ENCODE measurements around the gene NUCB1.

DNA sequence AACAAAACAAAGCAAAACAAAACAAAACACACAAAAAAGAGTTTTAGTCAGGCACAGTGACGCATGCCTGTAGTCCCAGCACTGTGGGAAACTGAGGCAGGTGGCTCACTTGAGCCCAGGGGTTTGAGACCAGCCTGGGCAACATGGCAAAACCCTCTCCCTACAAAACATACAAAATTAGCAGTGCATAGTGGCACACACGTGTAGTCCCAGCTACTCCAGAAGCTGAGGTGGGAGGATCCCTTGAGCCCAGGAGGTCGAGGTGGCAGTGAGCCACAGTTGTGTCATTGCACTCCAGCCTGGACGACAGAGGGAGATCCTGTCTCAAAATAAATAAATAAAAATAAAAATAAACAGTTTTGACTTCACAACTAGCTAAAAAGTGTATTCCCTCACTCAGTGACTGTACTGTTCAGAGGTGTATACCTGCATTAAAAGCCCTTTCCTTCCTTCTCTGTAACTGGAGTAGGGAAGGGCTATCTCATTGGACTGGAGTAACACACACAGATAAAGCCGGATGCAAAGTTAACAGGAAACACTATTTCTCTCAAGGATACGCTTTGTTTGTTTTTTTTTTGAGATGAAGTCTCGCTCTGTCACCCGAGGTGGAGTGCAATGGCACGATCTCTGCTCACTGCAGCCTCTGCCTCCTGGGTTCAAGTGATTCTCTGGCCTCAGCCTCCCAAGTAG lies 50.9 kb downstream of the NUCB1 start:
- TF ChIP-seq ELF1 (tag; IDR thresholded peaks at IDR 0.05): no peak
- no peak for TF ChIP-seq MYC (IDR thresholded peaks at IDR 0.05; ENCODE audit: low read depth, low read length)
- no peak for TF ChIP-seq MYC (CRISPR knock-in tag; IDR thresholded peaks at IDR 0.05; ENCODE audit: borderline replicate concordance, low read depth)
- TF ChIP-seq, protein P1, sequence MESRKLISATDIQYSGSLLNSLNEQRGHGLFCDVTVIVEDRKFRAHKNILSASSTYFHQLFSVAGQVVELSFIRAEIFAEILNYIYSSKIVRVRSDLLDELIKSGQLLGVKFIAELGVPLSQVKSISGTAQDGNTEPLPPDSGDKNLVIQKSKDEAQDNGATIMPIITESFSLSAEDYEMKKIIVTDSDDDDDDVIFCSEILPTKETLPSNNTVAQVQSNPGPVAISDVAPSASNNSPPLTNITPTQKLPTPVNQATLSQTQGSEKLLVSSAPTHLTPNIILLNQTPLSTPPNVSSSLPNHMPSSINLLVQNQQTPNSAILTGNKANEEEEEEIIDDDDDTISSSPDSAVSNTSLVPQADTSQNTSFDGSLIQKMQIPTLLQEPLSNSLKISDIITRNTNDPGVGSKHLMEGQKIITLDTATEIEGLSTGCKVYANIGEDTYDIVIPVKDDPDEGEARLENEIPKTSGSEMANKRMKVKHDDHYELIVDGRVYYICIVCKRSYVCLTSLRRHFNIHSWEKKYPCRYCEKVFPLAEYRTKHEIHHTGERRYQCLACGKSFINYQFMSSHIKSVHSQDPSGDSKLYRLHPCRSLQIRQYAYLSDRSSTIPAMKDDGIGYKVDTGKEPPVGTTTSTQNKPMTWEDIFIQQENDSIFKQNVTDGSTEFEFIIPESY (CRISPR knock-in tag; IDR thresholded peaks at IDR 0.05): no peak
- TF ChIP-seq, protein P2, sequence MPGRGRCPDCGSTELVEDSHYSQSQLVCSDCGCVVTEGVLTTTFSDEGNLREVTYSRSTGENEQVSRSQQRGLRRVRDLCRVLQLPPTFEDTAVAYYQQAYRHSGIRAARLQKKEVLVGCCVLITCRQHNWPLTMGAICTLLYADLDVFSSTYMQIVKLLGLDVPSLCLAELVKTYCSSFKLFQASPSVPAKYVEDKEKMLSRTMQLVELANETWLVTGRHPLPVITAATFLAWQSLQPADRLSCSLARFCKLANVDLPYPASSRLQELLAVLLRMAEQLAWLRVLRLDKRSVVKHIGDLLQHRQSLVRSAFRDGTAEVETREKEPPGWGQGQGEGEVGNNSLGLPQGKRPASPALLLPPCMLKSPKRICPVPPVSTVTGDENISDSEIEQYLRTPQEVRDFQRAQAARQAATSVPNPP (IDR thresholded peaks at IDR 0.05; ENCODE audit: borderline replicate concordance, insufficient read depth, insufficient read length): no peak
- no peak for TF ChIP-seq SMARCA5 (IDR thresholded peaks at IDR 0.05)
- TF ChIP-seq, protein P3, sequence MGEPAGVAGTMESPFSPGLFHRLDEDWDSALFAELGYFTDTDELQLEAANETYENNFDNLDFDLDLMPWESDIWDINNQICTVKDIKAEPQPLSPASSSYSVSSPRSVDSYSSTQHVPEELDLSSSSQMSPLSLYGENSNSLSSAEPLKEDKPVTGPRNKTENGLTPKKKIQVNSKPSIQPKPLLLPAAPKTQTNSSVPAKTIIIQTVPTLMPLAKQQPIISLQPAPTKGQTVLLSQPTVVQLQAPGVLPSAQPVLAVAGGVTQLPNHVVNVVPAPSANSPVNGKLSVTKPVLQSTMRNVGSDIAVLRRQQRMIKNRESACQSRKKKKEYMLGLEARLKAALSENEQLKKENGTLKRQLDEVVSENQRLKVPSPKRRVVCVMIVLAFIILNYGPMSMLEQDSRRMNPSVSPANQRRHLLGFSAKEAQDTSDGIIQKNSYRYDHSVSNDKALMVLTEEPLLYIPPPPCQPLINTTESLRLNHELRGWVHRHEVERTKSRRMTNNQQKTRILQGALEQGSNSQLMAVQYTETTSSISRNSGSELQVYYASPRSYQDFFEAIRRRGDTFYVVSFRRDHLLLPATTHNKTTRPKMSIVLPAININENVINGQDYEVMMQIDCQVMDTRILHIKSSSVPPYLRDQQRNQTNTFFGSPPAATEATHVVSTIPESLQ (CRISPR knock-in tag; IDR thresholded peaks at IDR 0.05): no peak
- TF ChIP-seq ZBTB17 (CRISPR knock-in tag; IDR thresholded peaks at IDR 0.05): no peak
- no peak for TF ChIP-seq TAF1 (IDR thresholded peaks at IDR 0.05; ENCODE audit: control insufficient read depth, extremely low read depth, insufficient read depth, low read length, severe bottlenecking)
- TF ChIP-seq, protein P4, sequence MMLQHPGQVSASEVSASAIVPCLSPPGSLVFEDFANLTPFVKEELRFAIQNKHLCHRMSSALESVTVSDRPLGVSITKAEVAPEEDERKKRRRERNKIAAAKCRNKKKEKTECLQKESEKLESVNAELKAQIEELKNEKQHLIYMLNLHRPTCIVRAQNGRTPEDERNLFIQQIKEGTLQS (IDR thresholded peaks at IDR 0.05): no peak
- TF ChIP-seq, protein P4 (CRISPR knock-in tag; conservative IDR thresholded peaks at IDR 0.05): no peak
- TF ChIP-seq SIN3A (IDR thresholded peaks at IDR 0.05; ENCODE audit: borderline replicate concordance in 2 of 2, control insufficient read depth in 1 of 2, low read depth in 2 of 2, low read length in 2 of 2): no peak
- TF ChIP-seq, protein P5, sequence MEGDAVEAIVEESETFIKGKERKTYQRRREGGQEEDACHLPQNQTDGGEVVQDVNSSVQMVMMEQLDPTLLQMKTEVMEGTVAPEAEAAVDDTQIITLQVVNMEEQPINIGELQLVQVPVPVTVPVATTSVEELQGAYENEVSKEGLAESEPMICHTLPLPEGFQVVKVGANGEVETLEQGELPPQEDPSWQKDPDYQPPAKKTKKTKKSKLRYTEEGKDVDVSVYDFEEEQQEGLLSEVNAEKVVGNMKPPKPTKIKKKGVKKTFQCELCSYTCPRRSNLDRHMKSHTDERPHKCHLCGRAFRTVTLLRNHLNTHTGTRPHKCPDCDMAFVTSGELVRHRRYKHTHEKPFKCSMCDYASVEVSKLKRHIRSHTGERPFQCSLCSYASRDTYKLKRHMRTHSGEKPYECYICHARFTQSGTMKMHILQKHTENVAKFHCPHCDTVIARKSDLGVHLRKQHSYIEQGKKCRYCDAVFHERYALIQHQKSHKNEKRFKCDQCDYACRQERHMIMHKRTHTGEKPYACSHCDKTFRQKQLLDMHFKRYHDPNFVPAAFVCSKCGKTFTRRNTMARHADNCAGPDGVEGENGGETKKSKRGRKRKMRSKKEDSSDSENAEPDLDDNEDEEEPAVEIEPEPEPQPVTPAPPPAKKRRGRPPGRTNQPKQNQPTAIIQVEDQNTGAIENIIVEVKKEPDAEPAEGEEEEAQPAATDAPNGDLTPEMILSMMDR (IDR thresholded peaks at IDR 0.05 in 2 of 3, conservative IDR thresholded peaks at IDR 0.05 in 1 of 3; ENCODE audit: insufficient read depth in 2 of 3, low read depth in 1 of 3, low read length in 3 of 3): no peak
- no peak for TF ChIP-seq EZH2 (IDR thresholded peaks at IDR 0.05; ENCODE audit: borderline replicate concordance, low read depth, low read length)
- no peak for TF ChIP-seq SMC3 (conservative IDR thresholded peaks at IDR 0.05; ENCODE audit: insufficient read depth, low read depth, low read length)
